NCI-H2081 treated with DMSO at 0.1 percent for 48 hours (cell line): Measurements from ENCODE around the gene CLDN7.

Source experiments
- DNase-seq: peaks from one replicate; lab custom pipeline; 2025; lab: John Stamatoyannopoulos, UW

CLDN7 gene

GRCh38 chr17:7236808-7237207 is 25.5 kb downstream of the CLDN7 start:
- DNase-seq, result no peak

GRCh38 chr17:7235693-7236665 is 26.3 kb downstream of the CLDN7 start:
- DNase-seq, result no peak

GRCh38 chr17:7234083-7234951 is 28.0 kb downstream of the CLDN7 start, which contains the start of gene DVL2:
TSS of gene DVL2 (minus strand) at chr17:7234517. CDS start at chr17:7234262, 255 bp downstream.
- DNase-seq, result no peak

GRCh38 chr17:7233701-7234082 is 28.6 kb downstream of the CLDN7 start:
- DNase-seq, result no peak

- DNase-seq, result no peak
Measured at GRCh38 chr17:7232114-7232513, 30.2 kb downstream of the CLDN7 start.

- DNase-seq, result no peak
Measured at GRCh38 chr17:7229504-7229903, 32.8 kb downstream of the CLDN7 start.

- DNase-seq, result no peak
Measured at GRCh38 chr17:7228920-7229319, 33.4 kb downstream of the CLDN7 start.

GRCh38 chr17:7226721-7227710 is 35.3 kb downstream of the CLDN7 start:
- DNase-seq, result no peak

- DNase-seq, result no peak
Measured at GRCh38 chr17:7225711-7226331, 36.5 kb downstream of the CLDN7 start.

GRCh38 chr17:7224661-7225111 is 37.6 kb downstream of the CLDN7 start:
- no peak for DNase-seq

- DNase-seq, result no peak
Measured at GRCh38 chr17:7224110-7224509, 38.2 kb downstream of the CLDN7 start.

GRCh38 chr17:7223375-7223774 is 38.9 kb downstream of the CLDN7 start:
- DNase-seq, result no peak

- DNase-seq, result no peak
Measured at GRCh38 chr17:7222972-7223292, 39.3 kb downstream of the CLDN7 start.

- DNase-seq, result no peak
Measured at GRCh38 chr17:7222093-7222971, 39.9 kb downstream of the CLDN7 start.

GRCh38 chr17:7221278-7222092 is 40.8 kb downstream of the CLDN7 start:
- no peak for DNase-seq

- no peak for DNase-seq
Measured at GRCh38 chr17:7220593-7221277, 41.5 kb downstream of the CLDN7 start.

GRCh38 chr17:7219812-7220592 is 42.3 kb downstream of the CLDN7 start, which contains the start of the genes ACADVL and DLG4:
TSS of gene ACADVL (plus strand) at chr17:7219938. CDS start at chr17:7219985, 47 bp downstream.
TSS of gene DLG4 (minus strand) at chr17:7219836.
- no peak for DNase-seq
